HepG2 (cell line): ENCODE data around the gene SOX12. TPM values are rescaled to one million over a fixed set of nuclear protein-coding genes. Genes with fewer than 3 reads are reported as not detected.

Experiments used
- ARNTL ChIP-seq: sonication (generic); formaldehyde crosslinking; IDR thresholded peaks from 2 replicates; pipeline ENCODE4 v1.4.0; 2020; ENCODE audit warnings: mild to moderate bottlenecking, missing genetic modification reagents
- E2F2 ChIP-seq: sonication (generic); formaldehyde crosslinking; IDR thresholded peaks from 2 replicates; pipeline ENCODE4 v1.4.0; 2020; ENCODE audit warnings: missing genetic modification reagents, borderline replicate concordance
- EED ChIP-seq: sonication (generic); formaldehyde crosslinking; IDR thresholded peaks from 2 replicates; pipeline ENCODE4 v1.5.0; 2020; ENCODE audit warnings: mild to moderate bottlenecking, missing genetic modification reagents
- ETV6 ChIP-seq: sonication (generic); formaldehyde crosslinking; conservative IDR thresholded peaks from 2 replicates; pipeline ENCODE4 v1.4.0; 2020; ENCODE audit warnings: missing genetic modification reagents
- FOXA1 ChIP-seq, 2 experiments: fragments of 450-650 bp in 1 of 2; sonication (generic) in 1 of 2; formaldehyde crosslinking in 1 of 2; IDR thresholded peaks; 2 replicates each; pipeline versions ENCODE4 v1.4.0 to v1.6.1; 2016 to 2020; ENCODE audit warnings: missing genetic modification reagents in 1 of 2
- FOXJ3 ChIP-seq: sonication (generic); formaldehyde crosslinking; IDR thresholded peaks from 2 replicates; pipeline ENCODE4 v1.4.0; 2020; ENCODE audit warnings: missing genetic modification reagents, mild to moderate bottlenecking, borderline replicate concordance
- HCFC1 ChIP-seq: fragments of 150-350 bp; IDR thresholded peaks from 2 replicates; pipeline ENCODE4 v1.6.1; 2014; ENCODE audit warnings: low read depth, low read length
- HOXA5 ChIP-seq: sonication (generic); formaldehyde crosslinking; IDR thresholded peaks from 2 replicates; pipeline ENCODE4 v1.4.0; 2020; ENCODE audit warnings: missing genetic modification reagents
- JUNB ChIP-seq: sonication (generic); formaldehyde crosslinking; IDR thresholded peaks from 2 replicates; pipeline ENCODE4 v1.8.0; 2022; ENCODE audit warnings: missing genetic modification reagents, mild to moderate bottlenecking, borderline replicate concordance
- NR2F2 ChIP-seq: IDR thresholded peaks from 2 replicates; pipeline ENCODE4 v1.6.1; 2012; ENCODE audit warnings: low read depth, inconsistent platforms, borderline replicate concordance
- PAX8 ChIP-seq: sonication (generic); formaldehyde crosslinking; IDR thresholded peaks from 2 replicates; pipeline ENCODE4 v1.8.0; 2022; ENCODE audit warnings: mild to moderate bottlenecking, missing genetic modification reagents, borderline replicate concordance
- PRPF4 ChIP-seq: fragments of 200-400 bp; formaldehyde crosslinking; IDR thresholded peaks from 2 replicates; pipeline ENCODE4 v1.6.1; 2016; ENCODE audit warnings: low read length, low read depth; ENCODE audit not compliant: poor library complexity, severe bottlenecking
- RFX3 ChIP-seq: IDR thresholded peaks from 2 replicates; pipeline ENCODE4 v1.6.1; 2016; ENCODE audit warnings: missing biosample characterization, missing genetic modification reagents
- SIX4 ChIP-seq: sonication (generic); formaldehyde crosslinking; IDR thresholded peaks from 2 replicates; pipeline ENCODE4 v1.4.0; 2020; ENCODE audit warnings: missing genetic modification reagents
- SNAPC2 ChIP-seq: sonication (generic); formaldehyde crosslinking; IDR thresholded peaks from 2 replicates; pipeline ENCODE4 v1.8.1; 2022; ENCODE audit warnings: mild to moderate bottlenecking, missing genetic modification reagents
- SOX13 ChIP-seq, 3 experiments: fragments of 450-650 bp in 1 of 3; sonication (generic) in 1 of 3; formaldehyde crosslinking in 1 of 3; IDR thresholded peaks in 2 of 3; conservative IDR thresholded peaks in 1 of 3; 2 replicates each; pipeline versions ENCODE4 v1.5.0 to v1.6.1; 2016 to 2020; ENCODE audit warnings: antibody characterized with exemption in 1 of 3, mild to moderate bottlenecking in 1 of 3, missing compliant biosample characterization in 1 of 3, missing genetic modification reagents in 1 of 3, moderate library complexity in 1 of 3
- TEAD3 ChIP-seq: optimal IDR thresholded peaks from 2 replicates; pipeline ENCODE3; 2016; ENCODE audit warnings: borderline replicate concordance
- WIZ ChIP-seq: sonication (generic); formaldehyde crosslinking; IDR thresholded peaks from 2 replicates; pipeline ENCODE4 v1.5.1; 2020; ENCODE audit warnings: mild to moderate bottlenecking, missing genetic modification reagents
- ZBTB3 ChIP-seq: sonication (generic); formaldehyde crosslinking; IDR thresholded peaks from 2 replicates; pipeline ENCODE4 v1.4.0; 2020; ENCODE audit warnings: low read depth, mild to moderate bottlenecking, moderate library complexity, missing genetic modification reagents, borderline replicate concordance
- ZFY ChIP-seq: sonication (generic); formaldehyde crosslinking; IDR thresholded peaks from 2 replicates; pipeline ENCODE4 v1.4.0; 2020; ENCODE audit warnings: missing genetic modification reagents
- ZNF275 ChIP-seq: sonication (generic); formaldehyde crosslinking; IDR thresholded peaks from 2 replicates; pipeline ENCODE4 v1.8.0; 2022; ENCODE audit warnings: missing genetic modification reagents, mild to moderate bottlenecking, inconsistent platforms, borderline replicate concordance
- ZNF317 ChIP-seq: sonication (generic); formaldehyde crosslinking; IDR thresholded peaks from 2 replicates; pipeline ENCODE4 v1.5.0; 2020; ENCODE audit warnings: mild to moderate bottlenecking, missing genetic modification reagents
- ZNF343 ChIP-seq: sonication (generic); formaldehyde crosslinking; IDR thresholded peaks from 2 replicates; pipeline ENCODE4 v1.4.0; 2020; ENCODE audit warnings: mild to moderate bottlenecking, missing genetic modification reagents
- ZNF619 ChIP-seq: sonication (generic); formaldehyde crosslinking; IDR thresholded peaks from 2 replicates; pipeline ENCODE4 v1.4.0; 2020; ENCODE audit warnings: mild to moderate bottlenecking, missing genetic modification reagents
- ZNF891 ChIP-seq: sonication (generic); formaldehyde crosslinking; IDR thresholded peaks from 2 replicates; pipeline ENCODE4 v1.5.0; 2020; ENCODE audit warnings: mild to moderate bottlenecking, missing genetic modification reagents
- ZSCAN20 ChIP-seq: sonication (generic); formaldehyde crosslinking; IDR thresholded peaks from 2 replicates; pipeline ENCODE4 v1.4.0; 2020; ENCODE audit warnings: missing genetic modification reagents, mild to moderate bottlenecking, borderline replicate concordance
- polyA plus RNA-seq, 8 experiments: library from polyadenylated mRNA; depleted of rRNA in 3 of 8; stranded (reverse) in 7 of 8; unstranded in 1 of 8; fragments of >200 nt; fragmentation: Illumina TruSeq in 4 of 8; extraction: Trizol in 4 of 8; gene quantifications; 2 replicates each; pipeline versions ENCODE4 v1.2.1 to v1.2.3, GENCODE V29; 2011 to 2016; ENCODE audit warnings: low read depth in 4 of 8, missing spikeins in 1 of 8, mixed read lengths in 1 of 8; ENCODE audit not compliant: insufficient read depth in 1 of 8
- total RNA-seq, 5 experiments: library from RNA; depleted of rRNA; stranded (reverse); fragments of >200 nt; fragmentation: Illumina TruSeq; extraction: Trizol; gene quantifications; 2 replicates each; pipeline ENCODE4 v1.2.3, GENCODE V29; 2016; ENCODE audit warnings: low read depth in 1 of 5

The SOX12 gene
- total and polyA plus RNA-seq, 2 of the 13 experiments (the other 11 are each of a cell fraction or from before 2014, with no cell fraction given), result 10.0 to 18.7 TPM

- TF ChIP-seq ZNF891 (0 out of 2 replicates have a peak, but pooled peaks have one; percentile 31), E2F2 (CRISPR knock-in tag) (no peak; the same call in 1 of the 2 replicates), RFX3 (CRISPR knock-in tag) (no peak), HCFC1 (peak; percentile 18; the same call in 1 of the 2 replicates), ZFY (peak; percentile 93), SNAPC2 (CRISPR knock-in tag) (no peak), ZNF317 (CRISPR knock-in tag) (0 out of 2 replicates have a peak, but pooled peaks have one; percentile 52), SOX13 (IDR thresholded peaks at IDR 0.05) (no peak), SOX13 (CRISPR knock-in tag; conservative IDR thresholded peaks at IDR 0.05 in 1 of 2, IDR thresholded peaks at IDR 0.05 in 1 of 2) (peak in 1 of 2 experiments; percentile 37; a peak in 2 of 4 replicates), ZSCAN20 (CRISPR knock-in tag) (peak; percentile 85; the same call in 1 of the 2 replicates), HOXA5 (CRISPR knock-in tag) (peak; percentile 88), PAX8 (CRISPR knock-in tag) (no peak), SIX4 (CRISPR knock-in tag) (no peak; the same call in 1 of the 2 replicates), PRPF4 (no peak), JUNB (no peak), TEAD3 (peak; percentile 79), ARNTL (peak; percentile 25), ZBTB3 (CRISPR knock-in tag) (no peak), ZNF343 (CRISPR knock-in tag) (no peak), ETV6 (CRISPR knock-in tag) (no peak), FOXA1 (IDR thresholded peaks at IDR 0.05) (no peak), FOXA1 (CRISPR knock-in tag; IDR thresholded peaks at IDR 0.05) (peak; percentile 94), ZNF619 (CRISPR knock-in tag) (no peak), WIZ (CRISPR knock-in tag) (peak; percentile 13; the same call in 1 of the 2 replicates), ZNF275 (CRISPR knock-in tag) (no peak; the same call in 1 of the 2 replicates), NR2F2 (0 out of 2 replicates have a peak, but pooled peaks have one; percentile 12), EED (no peak), FOXJ3 (no peak)
These were observed at the start of gene SOX12 (continued) for GRCh38 chr20:325045-325888.
